GM23248 (cell line): Measurements from ENCODE around the gene BTN3A1.

Experiments used
- EZH2 ChIP-seq: fragments of 200-600 bp; sonication (generic); IDR thresholded peaks from 2 replicates; pipeline ENCODE4 v1.6.1; 2018; ENCODE audit warnings: antibody characterized with exemption, mild to moderate bottlenecking; ENCODE audit not compliant: insufficient read depth, poor library complexity, severe bottlenecking
- EZH2phosphoT487 ChIP-seq: fragments of 200-600 bp; sonication (generic); IDR thresholded peaks from 2 replicates; pipeline ENCODE4 v1.6.1; 2018; ENCODE audit warnings: antibody characterized with exemption, moderate library complexity, mild to moderate bottlenecking, low read depth; ENCODE audit not compliant: insufficient read depth

- TF ChIP-seq EZH2 (no peak), EZH2phosphoT487 (no peak)
Observed at GRCh38 chr6:26401389-26401986, 587 bp upstream of the BTN3A1 start.
